Ectodermal cell (in vitro differentiated cells): ENCODE results near the gene VASN.
"Not testable (repeated sequence)": the region's sequence is repeated elsewhere in the genome, so short reads cannot be mapped to it uniquely, and the experiment has no call there.

Experiments
- H3K27ac ChIP-seq: 2 replicates; pipeline ENCODE4 v1.7.0; 2013; ENCODE audit warnings: mild to moderate bottlenecking, low read depth, low read length; ENCODE audit not compliant: insufficient read depth, poor library complexity, severe bottlenecking
- H3K27me3 ChIP-seq: 2 replicates; pipeline ENCODE4 v1.7.0; 2013; ENCODE audit warnings: mild to moderate bottlenecking, low read length; ENCODE audit not compliant: insufficient read depth, control insufficient read depth, poor library complexity, severe bottlenecking
- H3K36me3 ChIP-seq: one replicate; pipeline ENCODE4 v1.7.0; 2013; ENCODE audit warnings: low read length; ENCODE audit not compliant: control insufficient read depth, insufficient read depth
- H3K4me1 ChIP-seq: one replicate; pipeline ENCODE4 v1.7.0; 2013; ENCODE audit warnings: low read length; ENCODE audit not compliant: control insufficient read depth, insufficient read depth
- H3K4me3 ChIP-seq: 2 replicates; pipeline ENCODE4 v1.7.0; 2013; ENCODE audit warnings: low read depth, low read length, control low read depth; ENCODE audit not compliant: insufficient read depth
- H3K9me3 ChIP-seq: 2 replicates; pipeline ENCODE4 v1.7.0; 2013; ENCODE audit warnings: mild to moderate bottlenecking, low read length, moderate library complexity; ENCODE audit not compliant: control insufficient read depth
- WGBS, 2 experiments: methylation state at CpG; one replicate each; pipeline ENCODE4 v1.1.7; 2013; ENCODE audit warnings: missing lambda C conversion rate in 2 of 2; 5-methylcytosine and 5-hydroxymethylcytosine counted together

The VASN gene

DNA sequence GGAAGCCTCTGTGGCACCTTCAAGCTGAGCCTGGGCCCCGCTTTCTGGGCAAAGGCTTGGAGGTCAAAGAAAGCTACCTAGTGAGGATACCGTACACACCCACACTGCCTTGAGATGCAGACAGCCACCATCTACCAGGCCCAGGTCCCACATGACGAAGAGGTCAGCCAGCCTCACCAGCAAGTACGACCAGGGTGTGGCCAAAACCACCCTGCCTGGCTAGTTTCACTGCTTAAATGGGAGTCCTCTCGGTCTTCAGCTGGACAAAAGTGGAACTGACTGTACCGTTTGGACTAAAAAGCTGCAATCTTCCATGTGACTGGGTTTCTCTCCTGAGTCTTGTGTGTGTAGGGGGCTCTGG lies 21.6 kb downstream of the VASN start:
- Histone ChIP-seq H3K4me3 (no peak overlapping the region), H3K9me3 (no peaks in the 10 kb centered on the region), H3K36me3 (no peaks in the 10 kb centered on the region), H3K27me3 (no peaks in the 10 kb centered on the region), H3K27ac (no peak overlapping the region), H3K4me1 (peaks cover 41% of the 10 kb centered on the region)
- WGBS, 2 experiments = 81 to 84% methylated on average over 6 of the region's 6 CpGs

DNA sequence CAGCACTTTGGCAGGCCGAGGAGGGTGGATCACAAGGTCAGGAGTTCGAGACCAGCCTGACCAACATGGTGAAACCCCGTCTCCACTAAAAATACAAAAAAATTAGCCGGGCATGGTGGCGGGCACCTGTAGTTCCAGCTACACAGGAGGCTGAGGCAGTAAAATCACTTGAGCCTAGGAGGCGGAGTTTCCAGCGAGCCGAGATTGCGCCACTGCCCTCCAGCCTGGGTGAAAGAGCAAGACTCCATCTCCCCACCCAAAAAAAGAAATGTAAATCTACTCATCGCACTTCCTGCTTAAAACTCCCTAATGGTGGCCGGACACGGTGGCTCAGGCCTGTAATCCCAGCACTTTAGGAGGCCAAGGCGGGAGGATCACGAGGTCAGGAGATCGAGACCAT lies 22.2 kb downstream of the VASN start:
- not testable (repeated sequence) for H3K27ac ChIP-seq, H3K9me3 ChIP-seq, H3K27me3 ChIP-seq, H3K36me3 ChIP-seq, H3K4me3 ChIP-seq
- WGBS, 2 experiments = 91 to 97% methylated on average over 15 of the region's 15 CpGs
- H3K4me1 ChIP-seq = peaks cover 34% of the 10 kb centered on the region

DNA sequence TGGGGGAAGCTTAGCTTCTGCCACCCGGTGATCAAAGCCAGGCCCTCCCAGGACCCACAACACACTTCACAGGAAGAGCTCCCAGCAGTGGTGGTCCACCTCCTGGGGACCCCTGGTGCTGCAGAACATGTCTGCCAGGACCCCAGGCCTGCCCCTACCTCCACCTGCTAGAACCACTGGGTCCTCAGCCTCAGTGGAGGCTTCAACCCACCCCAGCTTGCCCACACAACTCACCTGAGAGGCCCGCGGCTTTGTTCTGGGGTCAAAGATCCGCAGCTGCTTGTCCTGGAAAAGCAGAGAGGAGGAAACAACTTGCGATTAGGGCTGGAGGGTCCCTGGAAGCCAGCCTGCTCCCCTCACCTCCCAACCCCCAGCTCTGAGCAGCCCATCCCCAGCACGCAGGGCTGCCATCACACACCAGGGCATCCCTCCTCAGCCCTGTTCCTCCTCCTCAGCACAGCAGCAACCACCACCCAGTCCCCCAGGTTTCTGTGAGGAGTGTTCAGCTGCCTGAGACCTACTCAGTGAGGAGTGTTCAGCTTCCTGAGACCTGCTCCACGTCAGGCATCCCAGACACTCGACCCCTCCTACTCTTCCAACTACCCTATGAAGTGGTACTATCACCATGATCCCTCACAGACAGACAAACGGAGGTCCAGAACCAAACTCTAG lies 23.5 kb downstream of the VASN start:
- H3K4me1 ChIP-seq = peaks cover 25% of the 10 kb centered on the region
- H3K27ac ChIP-seq = no peak overlapping the region
- WGBS, 2 experiments = 77 to 82% methylated on average over 9 of the region's 9 CpGs

DNA sequence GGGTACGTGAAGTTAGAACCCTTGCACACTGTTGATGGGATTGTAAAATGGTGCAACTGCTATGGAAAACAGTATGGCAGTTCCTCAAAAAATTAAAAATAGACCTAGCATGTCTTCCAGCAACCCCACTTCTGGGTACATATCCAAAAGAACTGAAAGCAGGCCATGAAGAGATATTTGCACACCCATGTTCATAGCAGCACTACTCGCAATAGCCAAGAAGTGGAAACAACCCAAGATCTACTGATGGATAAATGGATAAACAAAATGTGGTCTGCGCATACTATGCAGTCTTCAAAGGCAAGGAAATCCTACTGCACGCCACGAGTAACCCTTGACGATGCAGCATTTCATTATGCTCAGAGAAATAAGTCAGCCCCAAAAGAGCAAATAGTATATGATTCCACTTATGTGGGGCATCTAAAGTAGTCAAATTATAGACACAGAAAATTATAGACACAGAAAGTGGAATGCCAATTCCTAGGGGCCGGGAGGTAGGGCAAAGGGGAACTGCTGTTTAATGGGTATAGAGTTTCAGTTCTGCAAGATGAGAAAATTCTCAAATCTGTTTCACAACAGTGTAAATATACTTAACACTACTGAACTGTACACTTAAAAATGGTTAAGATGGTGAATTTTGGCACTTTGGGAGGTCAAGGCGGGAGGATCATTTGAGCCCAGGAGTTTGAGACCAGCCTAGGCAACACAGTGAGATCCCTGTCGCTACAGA lies 27.5 kb downstream of the VASN start:
- H3K4me1 ChIP-seq = no peaks in the 10 kb centered on the region
- no peak overlapping the region for H3K27ac ChIP-seq
- H3K36me3 ChIP-seq = no peaks in the 10 kb centered on the region
- 95% methylated on average over 9 of the region's 9 CpGs for WGBS, 2 experiments
- H3K9me3 ChIP-seq = no peaks in the 10 kb centered on the region
- no peak overlapping the region for H3K4me3 ChIP-seq
- no peaks in the 10 kb centered on the region for H3K27me3 ChIP-seq

More for the DNA sequence above, 23.5 kb downstream of the VASN start:
- Histone ChIP-seq H3K36me3 (no peaks in the 10 kb centered on the region), H3K9me3 (no peaks in the 10 kb centered on the region), H3K27me3 (no peaks in the 10 kb centered on the region), H3K4me3 (no peak overlapping the region)

DNA sequence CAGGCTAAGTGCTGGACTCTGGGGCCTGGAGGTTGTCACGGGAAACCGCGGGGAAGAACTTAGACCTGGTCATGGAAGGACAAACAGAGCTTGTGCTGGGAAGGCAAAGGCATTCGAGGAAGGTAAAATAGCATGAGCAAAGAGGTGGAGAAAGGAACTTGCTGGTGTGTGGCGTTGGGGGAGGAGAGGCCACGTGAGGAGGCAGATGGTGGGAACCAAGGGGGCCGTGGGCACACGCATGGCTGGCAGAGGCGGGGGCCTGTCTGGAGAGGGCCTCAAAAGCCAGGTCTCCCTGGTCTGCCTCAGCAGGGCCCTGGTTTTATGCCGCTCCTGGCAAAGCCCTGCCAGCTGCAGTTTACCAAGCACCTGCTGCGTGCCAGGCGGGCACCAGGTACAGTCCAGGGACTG lies 29.4 kb downstream of the VASN start:
- H3K36me3 ChIP-seq = no peaks in the 10 kb centered on the region
- no peak overlapping the region for H3K4me3 ChIP-seq
- no peaks in the 10 kb centered on the region for H3K27me3 ChIP-seq
- H3K9me3 ChIP-seq = no peaks in the 10 kb centered on the region
- WGBS, 2 experiments = 94 to 98% methylated on average over 12 of the region's 12 CpGs
- no peaks in the 10 kb centered on the region for H3K4me1 ChIP-seq
- H3K27ac ChIP-seq = no peak overlapping the region

DNA sequence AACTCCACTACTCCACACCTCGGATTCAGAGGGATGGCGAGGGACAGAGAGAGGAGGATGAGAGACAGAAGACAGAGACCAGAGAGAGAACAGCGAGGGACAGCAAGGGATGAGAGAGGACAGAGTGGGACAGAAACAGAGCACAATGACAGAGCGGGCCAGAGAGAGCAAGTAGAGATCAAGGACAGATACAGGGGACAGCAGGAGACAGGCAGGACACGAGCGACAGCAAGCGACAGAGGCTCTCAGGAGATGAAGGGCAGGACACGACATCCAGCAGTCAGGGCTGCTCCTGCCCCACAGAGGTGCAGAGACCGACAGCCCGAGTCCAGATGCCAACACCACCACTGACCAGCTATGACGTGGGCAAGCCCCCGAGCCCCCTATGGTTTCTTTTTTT lies 29.9 kb downstream of the VASN start:
- Histone ChIP-seq H3K36me3 (no peaks in the 10 kb centered on the region), H3K27me3 (no peaks in the 10 kb centered on the region), H3K9me3 (no peaks in the 10 kb centered on the region), H3K4me1 (no peaks in the 10 kb centered on the region), H3K27ac (no peak overlapping the region), H3K4me3 (no peak overlapping the region)
- WGBS, 2 experiments = 94 to 95% methylated on average over 12 of the region's 12 CpGs

DNA sequence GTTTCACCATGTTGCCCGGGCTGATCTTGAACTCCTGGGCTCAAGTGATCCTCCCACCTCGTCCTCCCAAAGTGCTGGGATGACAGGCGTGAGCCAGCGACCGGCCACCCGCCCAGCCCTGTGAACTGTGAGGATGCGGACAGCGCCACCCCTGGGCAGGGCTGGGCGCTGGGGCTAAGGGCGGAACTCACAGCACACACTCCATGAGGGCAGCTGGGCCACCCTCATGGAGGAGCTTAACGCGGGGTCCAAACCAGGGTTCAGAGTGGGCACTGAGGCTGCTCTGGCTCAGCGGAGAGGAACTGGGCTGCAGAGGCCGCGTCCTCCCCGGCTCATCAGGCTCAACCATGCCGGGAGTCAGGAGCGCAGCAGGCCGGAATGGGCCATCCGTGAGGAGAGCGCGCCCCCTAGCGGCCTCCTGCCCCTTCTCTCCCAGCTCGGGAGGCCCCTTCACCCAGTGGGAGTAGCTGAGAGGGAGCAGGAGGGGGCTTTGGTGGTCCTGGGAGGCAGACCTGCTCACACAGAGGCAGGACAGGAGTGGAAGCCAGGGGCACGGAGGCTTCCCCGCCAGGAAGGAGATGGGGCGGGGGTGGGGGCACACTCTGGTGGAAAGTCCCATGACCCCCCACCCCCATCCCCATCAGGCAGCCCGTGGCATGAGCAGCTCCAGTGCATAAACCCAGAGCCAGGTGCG lies 30.9 kb downstream of the VASN start:
- Histone ChIP-seq H3K27ac (no peak overlapping the region), H3K4me1 (no peaks in the 10 kb centered on the region), H3K27me3 (no peaks in the 10 kb centered on the region), H3K36me3 (no peaks in the 10 kb centered on the region), H3K4me3 (no peak overlapping the region), H3K9me3 (no peaks in the 10 kb centered on the region)
- 32% methylated on average over 29 of the region's 29 CpGs for WGBS, 2 experiments

DNA sequence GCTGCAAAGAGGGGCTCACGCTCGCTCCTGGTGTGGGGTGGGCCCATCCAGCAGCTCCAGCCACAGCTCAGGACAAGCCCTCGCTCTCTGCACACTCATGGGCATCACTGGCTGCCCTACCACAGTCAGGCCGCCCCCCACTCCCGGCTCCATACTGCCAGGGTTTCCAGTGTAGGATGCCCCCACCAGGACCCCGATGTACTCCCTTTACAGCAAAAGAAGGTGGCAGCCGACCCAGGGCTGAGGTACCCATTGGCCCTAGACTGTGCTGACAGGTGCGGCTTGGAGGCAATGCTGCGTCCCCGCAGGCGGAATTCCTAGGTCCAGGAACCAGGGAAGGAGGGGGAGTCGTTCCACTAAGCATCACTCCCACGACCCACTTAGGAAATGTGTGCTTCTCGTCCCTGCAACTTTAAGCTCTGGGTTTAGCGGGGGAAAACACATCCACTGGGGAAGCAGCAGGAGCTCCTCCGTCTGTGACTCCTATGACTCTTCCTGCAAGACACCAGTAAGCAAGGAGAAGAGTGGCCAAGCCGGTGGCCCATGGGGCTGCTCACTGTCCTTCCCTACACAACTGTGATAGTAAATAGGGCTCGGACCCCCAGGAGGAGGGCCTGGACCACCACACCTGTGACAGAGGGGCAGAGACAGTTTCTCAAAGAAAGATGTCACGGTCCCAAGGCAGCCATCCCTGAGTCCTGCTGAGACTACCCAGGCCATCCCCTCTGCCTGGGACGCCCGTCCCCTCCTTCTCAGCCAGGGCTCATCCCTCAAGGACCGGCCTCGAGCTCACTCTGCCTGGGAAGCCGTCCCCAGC lies 31.7 kb downstream of the VASN start:
- H3K9me3 ChIP-seq = no peaks in the 10 kb centered on the region
- 88 to 89% methylated on average over 24 of the region's 24 CpGs for WGBS, 2 experiments
- H3K4me3 ChIP-seq = no peak overlapping the region
- no peaks in the 10 kb centered on the region for H3K27me3 ChIP-seq
- H3K36me3 ChIP-seq = no peaks in the 10 kb centered on the region
- H3K4me1 ChIP-seq = no peaks in the 10 kb centered on the region
- no peak overlapping the region for H3K27ac ChIP-seq

DNA sequence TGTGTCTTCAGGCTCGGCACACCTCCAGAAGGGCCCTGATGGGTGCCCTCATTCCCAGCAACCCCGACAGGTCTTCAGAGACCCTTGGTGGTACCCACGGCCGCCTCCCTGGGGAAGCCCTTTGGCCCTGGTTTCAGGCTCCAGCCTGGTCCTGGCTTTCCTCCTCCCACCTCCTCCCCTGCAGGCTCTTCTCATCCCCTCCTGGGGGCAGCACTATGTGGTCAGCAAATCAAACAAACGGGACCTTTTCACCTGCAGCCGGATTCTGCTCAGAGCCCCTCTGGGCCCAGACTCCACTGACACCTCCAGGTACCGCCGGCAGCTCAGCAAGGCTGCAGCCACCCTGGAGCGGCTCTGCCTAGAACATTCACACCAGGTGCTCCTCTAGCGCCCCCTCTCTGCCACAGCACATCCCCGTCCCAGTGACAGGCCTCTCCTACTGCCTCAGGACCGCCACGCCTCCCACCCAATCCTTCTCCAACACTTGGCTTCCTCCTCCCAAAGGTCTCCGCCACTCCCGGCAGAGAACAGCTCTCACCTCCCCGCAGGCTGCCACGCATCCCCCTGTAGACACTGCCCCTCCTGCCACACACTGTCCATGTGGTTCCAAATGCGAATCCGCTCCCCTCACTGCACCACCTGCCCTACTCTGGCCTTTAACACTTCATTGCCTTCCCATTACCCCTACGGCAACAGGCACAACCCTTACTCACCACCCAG lies 32.8 kb downstream of the VASN start:
- Histone ChIP-seq H3K27ac (no peak overlapping the region), H3K36me3 (no peaks in the 10 kb centered on the region), H3K27me3 (no peaks in the 10 kb centered on the region), H3K4me1 (no peaks in the 10 kb centered on the region), H3K9me3 (no peaks in the 10 kb centered on the region), H3K4me3 (no peak overlapping the region)
- 57 to 59% methylated on average over 20 of the region's 20 CpGs for WGBS, 2 experiments
